MG63 (cell line): ENCODE data around the gene PARVB. TPM values are rescaled to one million over a fixed set of nuclear protein-coding genes. Genes with fewer than 3 reads are reported as not detected.
A peak's percentile ranks its signal among the peaks of the same experiment; 100 is the strongest.

ENCODE experiments used
- DNase-seq: peaks from one replicate; pipeline ENCODE4 v3.0.0-alpha.2; 2020
- H3K27me3 ChIP-seq: fragments of 250-450 bp; sonication (Bioruptor Pico); 2 replicates; pipeline ENCODE4 v1.5.1; 2020; ENCODE audit warnings: mild to moderate bottlenecking, moderate library complexity
- H3K36me3 ChIP-seq: fragments of 250-450 bp; sonication (Bioruptor Pico); 2 replicates; pipeline ENCODE4 v1.5.1; 2020; ENCODE audit warnings: mild to moderate bottlenecking, moderate library complexity
- H3K4me3 ChIP-seq: fragments of 250-450 bp; sonication (Bioruptor Pico); 2 replicates; pipeline ENCODE4 v1.5.1; 2020; ENCODE audit warnings: mild to moderate bottlenecking, moderate library complexity
- H3K9me3 ChIP-seq: fragments of 250-450 bp; sonication (Bioruptor Pico); 2 replicates; pipeline ENCODE4 v1.5.1; 2020; ENCODE audit warnings: mild to moderate bottlenecking, moderate library complexity
- total RNA-seq: library from RNA; depleted of rRNA; stranded (reverse); fragments of >200 nt; shearing (Covaris generic); gene quantifications from 2 replicates; pipeline ENCODE4 v1.2.3, GENCODE V29; 2014; ENCODE audit warnings: low replicate concordance

The PARVB gene
- total RNA-seq, 1 experiment from 2014 or later, result 88.1 TPM

DNA sequence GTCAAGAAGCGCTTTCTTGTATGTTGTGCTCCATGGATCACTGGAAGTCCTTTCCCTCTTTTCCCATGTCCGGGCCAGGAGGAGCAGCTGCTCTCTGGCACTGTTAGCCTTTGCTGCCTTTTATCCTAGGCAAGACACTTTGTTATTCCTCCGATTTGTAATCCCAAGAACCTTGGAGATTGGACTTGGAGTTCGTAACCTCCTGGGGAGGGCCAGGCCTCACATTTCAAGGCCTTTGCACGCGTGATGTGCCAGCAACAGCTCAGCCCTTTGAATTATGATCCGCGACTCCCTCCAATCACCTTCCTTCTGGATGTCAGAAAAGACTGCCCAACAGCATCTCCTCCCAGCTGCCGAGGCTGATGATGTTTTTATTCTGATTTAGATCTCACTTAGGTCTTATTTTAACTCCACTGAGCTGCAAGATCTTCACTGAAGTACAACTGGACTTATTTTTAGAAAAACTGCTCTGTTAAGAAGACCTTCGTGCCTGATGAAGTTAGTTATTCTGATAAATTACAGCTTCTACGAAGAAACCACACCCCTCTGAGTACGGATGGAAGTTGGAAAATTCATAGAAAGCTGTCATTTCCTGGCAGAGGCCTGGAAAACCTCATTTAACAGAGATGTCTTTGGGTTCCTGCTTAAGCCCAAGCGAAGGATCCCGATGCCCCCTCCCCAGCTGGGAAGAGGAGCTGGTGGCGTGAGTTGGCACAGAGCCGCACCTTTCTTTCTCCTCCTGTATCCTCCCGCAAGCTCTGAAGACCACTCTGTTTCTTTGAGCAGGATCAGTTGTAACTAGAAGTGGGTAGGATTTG lies 62.4 kb downstream of the PARVB start:
- no peak overlapping the region for H3K4me3 ChIP-seq
- no peaks in the 10 kb centered on the region for H3K27me3 ChIP-seq
- DNase-seq, result no peak
- peaks cover 22% of the 10 kb centered on the region for H3K36me3 ChIP-seq
- no peaks in the 10 kb centered on the region for H3K9me3 ChIP-seq

- Histone ChIP-seq H3K27me3 (no peaks in the 10 kb centered on the region), H3K4me3 (no peak overlapping the region), H3K36me3 (peaks cover 24% of the 10 kb centered on the region), H3K9me3 (no peaks in the 10 kb centered on the region)
- no peak for DNase-seq
Measured at GRCh38 chr22:44087089-44087430, 63.0 kb downstream of the PARVB start.

DNA sequence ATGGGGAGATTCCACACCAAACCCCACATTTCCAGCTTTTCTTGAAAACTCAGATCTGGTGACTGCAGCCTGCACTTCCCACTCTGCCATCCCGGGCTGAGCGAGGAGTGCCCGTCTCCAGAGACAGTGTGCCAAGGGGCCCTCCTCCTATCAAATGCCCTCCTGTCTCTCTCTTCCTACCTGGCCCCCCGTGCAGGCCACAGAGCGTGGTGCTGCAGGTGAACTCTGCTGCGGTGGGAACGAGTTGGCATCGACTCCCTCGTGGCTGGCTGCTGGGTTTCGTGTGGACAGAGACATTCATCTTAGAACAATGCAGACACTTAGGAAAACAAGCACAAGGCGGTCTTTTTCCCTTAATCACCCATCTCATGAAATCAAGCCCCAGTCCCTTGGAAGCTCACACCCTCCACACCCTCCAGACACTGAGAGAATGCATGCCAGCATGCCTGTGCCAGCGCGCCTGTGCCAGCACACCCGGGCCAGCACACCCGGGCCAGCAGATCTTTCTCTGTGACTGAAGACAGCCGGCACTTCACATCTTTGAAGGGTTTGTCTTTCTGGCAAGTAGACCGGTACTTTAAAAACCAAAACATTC lies 65.0 kb downstream of the PARVB start:
- no peaks in the 10 kb centered on the region for H3K27me3 ChIP-seq
- peak; percentile 97 for DNase-seq

GRCh38 chr22:44089717-44090570 lies 65.8 kb downstream of the PARVB start:
- no peak for DNase-seq
- Histone ChIP-seq H3K4me3 (no peak overlapping the region), H3K27me3 (no peaks in the 10 kb centered on the region), H3K36me3 (peaks cover 20% of the 10 kb centered on the region), H3K9me3 (no peaks in the 10 kb centered on the region)

More for the DNA sequence above, 65.0 kb downstream of the PARVB start:
- H3K4me3 ChIP-seq, result no peak overlapping the region
- no peaks in the 10 kb centered on the region for H3K9me3 ChIP-seq
- peaks cover 17% of the 10 kb centered on the region for H3K36me3 ChIP-seq

DNA sequence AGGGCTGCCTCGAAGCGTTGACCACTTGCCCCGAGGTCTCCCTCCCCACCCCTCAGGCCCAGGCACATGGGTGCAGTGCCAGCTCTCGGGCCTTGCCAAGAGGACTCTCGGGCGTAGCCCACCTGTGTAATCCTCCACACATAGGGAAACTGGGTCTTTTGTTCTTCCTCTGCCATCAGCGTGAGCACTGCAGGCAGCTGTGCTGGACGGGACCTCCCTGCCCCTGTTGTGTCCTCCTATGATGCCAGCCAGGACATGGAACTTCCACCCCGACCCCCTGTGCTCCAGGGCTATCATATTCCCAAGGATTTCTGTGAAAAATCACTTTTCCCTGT lies 66.4 kb downstream of the PARVB start:
- Histone ChIP-seq H3K9me3 (no peaks in the 10 kb centered on the region), H3K27me3 (no peaks in the 10 kb centered on the region), H3K4me3 (no peak overlapping the region), H3K36me3 (peaks cover 22% of the 10 kb centered on the region)
- no peak for DNase-seq

GRCh38 chr22:44091021-44091721 lies 67.1 kb downstream of the PARVB start:
- Histone ChIP-seq H3K36me3 (peaks cover 27% of the 10 kb centered on the region), H3K4me3 (no peak overlapping the region), H3K9me3 (no peaks in the 10 kb centered on the region), H3K27me3 (no peaks in the 10 kb centered on the region)
- peak; percentile 39 for DNase-seq

- H3K36me3 ChIP-seq, result peaks cover 24% of the 10 kb centered on the region
- DNase-seq, result no peak
- no peaks in the 10 kb centered on the region for H3K27me3 ChIP-seq
- no peak overlapping the region for H3K4me3 ChIP-seq
- H3K9me3 ChIP-seq, result no peaks in the 10 kb centered on the region
Measured at GRCh38 chr22:44091751-44092150, 67.6 kb downstream of the PARVB start.

DNA sequence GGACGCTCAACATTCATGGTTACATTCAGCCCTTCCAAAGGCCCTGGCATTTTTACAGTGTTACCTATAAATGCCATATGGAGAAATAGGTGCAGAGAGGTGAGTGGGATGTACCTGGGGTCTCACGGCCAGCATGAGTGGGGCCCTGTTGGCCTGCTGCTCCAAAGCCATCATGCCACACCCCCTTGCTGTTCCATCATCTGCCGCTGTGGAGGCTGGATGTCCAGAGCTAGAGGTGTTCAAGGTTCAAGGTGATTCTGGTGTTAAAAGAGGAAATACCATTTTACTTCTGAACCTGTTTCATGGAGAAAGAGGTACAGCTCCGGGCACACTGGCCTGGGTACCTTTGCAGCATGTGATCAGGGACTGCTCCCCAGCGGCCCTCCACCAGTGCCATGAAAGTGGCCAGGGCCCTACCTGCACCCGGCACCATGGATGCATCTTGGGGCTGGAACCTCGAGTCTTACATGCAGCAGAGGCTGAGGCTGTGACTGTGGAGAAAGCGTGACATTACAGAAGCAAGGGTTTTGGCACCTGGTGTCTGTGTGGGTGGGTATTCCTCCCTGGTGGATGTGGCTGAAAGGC lies 68.6 kb downstream of the PARVB start:
- DNase-seq, result no peak

DNA sequence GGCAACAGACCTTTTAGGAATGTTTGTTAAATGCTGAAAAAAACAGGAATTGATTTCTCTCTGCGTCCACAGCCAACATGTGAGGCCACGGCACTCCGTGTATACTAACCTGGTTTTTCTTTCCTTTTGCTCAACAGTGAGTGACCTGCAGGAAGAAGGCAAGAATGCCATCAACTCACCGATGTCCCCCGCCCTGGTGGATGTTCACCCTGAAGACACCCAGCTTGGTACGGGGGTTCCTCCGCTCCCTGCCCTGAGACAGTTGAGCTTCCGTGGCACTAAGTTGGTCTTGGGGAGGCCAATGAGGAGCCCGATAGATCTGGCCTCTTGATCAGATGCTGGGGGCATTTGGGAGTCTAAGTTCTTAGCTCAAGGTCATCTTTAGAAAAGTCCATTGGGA lies 69.7 kb downstream of the PARVB start:
- Histone ChIP-seq H3K36me3 (peaks cover 17% of the 10 kb centered on the region), H3K9me3 (no peaks in the 10 kb centered on the region), H3K27me3 (no peaks in the 10 kb centered on the region), H3K4me3 (no peak overlapping the region)
- DNase-seq, result no peak

More for the DNA sequence above, 68.6 kb downstream of the PARVB start:
- H3K27me3 ChIP-seq, result no peaks in the 10 kb centered on the region
- no peak overlapping the region for H3K4me3 ChIP-seq
- peaks cover 24% of the 10 kb centered on the region for H3K36me3 ChIP-seq
- H3K9me3 ChIP-seq, result no peaks in the 10 kb centered on the region

- DNase-seq, result no peak
- H3K36me3 ChIP-seq, result peaks cover 17% of the 10 kb centered on the region
- no peaks in the 10 kb centered on the region for H3K9me3 ChIP-seq
- no peaks in the 10 kb centered on the region for H3K27me3 ChIP-seq
- no peak overlapping the region for H3K4me3 ChIP-seq
Measured at GRCh38 chr22:44094751-44095302, 70.7 kb downstream of the PARVB start.

DNA sequence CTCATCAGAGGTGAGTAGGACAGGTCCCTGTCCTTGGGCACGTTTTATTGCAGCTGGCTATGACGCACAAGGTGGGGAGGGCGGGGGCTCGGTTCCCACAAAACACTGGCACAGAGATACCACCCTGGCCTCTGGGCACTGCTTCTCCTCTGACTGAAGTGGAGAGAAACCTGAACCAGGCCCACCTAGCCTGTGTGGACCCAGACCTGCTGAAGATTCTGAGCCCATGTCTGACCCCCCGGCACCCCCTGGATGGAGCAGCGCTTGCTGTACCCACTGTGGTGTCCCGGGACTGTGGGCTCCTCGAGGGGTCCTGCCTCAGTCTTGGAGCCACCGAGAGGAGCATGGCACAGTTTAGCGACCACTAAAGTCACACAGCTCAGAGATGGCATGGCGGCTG lies 72.6 kb downstream of the PARVB start:
- H3K36me3 ChIP-seq, result peaks cover 17% of the 10 kb centered on the region
- no peaks in the 10 kb centered on the region for H3K27me3 ChIP-seq
- no peaks in the 10 kb centered on the region for H3K9me3 ChIP-seq
- DNase-seq, result no peak
- no peak overlapping the region for H3K4me3 ChIP-seq

GRCh38 chr22:44097263-44098020 lies 73.3 kb downstream of the PARVB start:
- Histone ChIP-seq H3K4me3 (no peak overlapping the region), H3K27me3 (no peaks in the 10 kb centered on the region), H3K9me3 (no peaks in the 10 kb centered on the region), H3K36me3 (peaks cover 14% of the 10 kb centered on the region)
- DNase-seq, result no peak

GRCh38 chr22:44098021-44098739 lies 74.1 kb downstream of the PARVB start:
- DNase-seq, result no peak
- Histone ChIP-seq H3K27me3 (no peaks in the 10 kb centered on the region), H3K4me3 (no peak overlapping the region), H3K36me3 (peaks cover 14% of the 10 kb centered on the region), H3K9me3 (no peaks in the 10 kb centered on the region)

DNA sequence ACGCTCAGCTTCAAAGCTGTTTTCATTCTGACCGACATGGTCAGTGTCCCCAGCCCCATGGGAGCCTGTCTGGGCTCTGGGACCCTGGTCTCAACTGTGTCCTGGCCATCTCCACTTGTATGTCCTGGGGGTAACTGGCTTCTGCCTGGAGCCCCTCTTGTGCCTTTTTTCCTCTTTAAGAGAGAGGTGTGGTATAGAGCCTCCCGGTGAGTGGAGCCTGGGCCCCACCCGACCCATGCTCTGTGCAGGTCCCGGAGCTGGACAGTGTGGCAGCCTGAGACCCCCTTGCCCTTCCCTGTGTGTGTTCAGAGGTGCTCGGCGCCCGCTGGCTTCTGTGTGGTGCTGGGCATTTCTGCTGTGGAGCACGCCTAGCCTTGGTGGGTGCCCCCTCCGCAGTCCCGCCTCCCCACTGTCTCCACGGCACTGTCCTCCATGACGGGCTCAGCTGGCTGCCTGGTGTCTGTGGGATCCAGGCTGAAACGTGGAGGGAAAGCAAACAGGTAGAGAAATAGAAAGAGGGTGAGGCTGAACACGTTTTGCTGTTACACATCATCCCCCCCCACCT lies 74.9 kb downstream of the PARVB start:
- Histone ChIP-seq H3K27me3 (no peaks in the 10 kb centered on the region), H3K9me3 (no peaks in the 10 kb centered on the region), H3K36me3 (peaks cover 15% of the 10 kb centered on the region), H3K4me3 (no peak overlapping the region)
- no peak for DNase-seq

GRCh38 chr22:44099696-44100095 lies 75.6 kb downstream of the PARVB start:
- Histone ChIP-seq H3K27me3 (no peaks in the 10 kb centered on the region), H3K4me3 (no peak overlapping the region), H3K36me3 (peaks cover 13% of the 10 kb centered on the region), H3K9me3 (no peaks in the 10 kb centered on the region)
- DNase-seq, result no peak
